EL (cell line): ENCODE data around the gene APOL2.
"Not testable (repeated sequence)": the region's sequence is repeated elsewhere in the genome, so short reads cannot be mapped to it uniquely, and the experiment has no call there.

Source experiments
- DNase-seq: peaks from one replicate; pipeline ENCODE4 v3.0.0-alpha.2; 2016

The APOL2 gene

DNA sequence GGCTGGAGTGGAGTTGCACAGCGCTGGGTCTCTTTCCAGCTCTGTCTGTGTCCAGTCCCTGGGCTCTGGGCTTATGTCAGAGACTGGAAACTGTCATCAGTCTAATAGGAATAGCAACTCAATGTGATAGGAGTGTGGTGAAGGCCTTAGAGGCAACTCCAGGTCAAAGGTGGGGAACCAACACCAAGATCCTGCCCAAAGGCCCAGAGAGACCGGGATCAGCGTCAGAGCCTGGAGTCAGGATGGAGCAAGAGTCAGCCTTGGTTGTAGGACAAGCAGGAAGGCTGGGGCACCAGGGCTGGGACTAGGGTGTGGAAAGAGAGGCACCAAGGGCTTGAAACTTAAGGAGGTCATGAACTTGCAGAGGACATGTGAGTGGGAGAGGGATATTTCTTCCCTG, 23.0 kb upstream of the APOL2 start:
- DNase-seq: not testable (repeated sequence)

DNA sequence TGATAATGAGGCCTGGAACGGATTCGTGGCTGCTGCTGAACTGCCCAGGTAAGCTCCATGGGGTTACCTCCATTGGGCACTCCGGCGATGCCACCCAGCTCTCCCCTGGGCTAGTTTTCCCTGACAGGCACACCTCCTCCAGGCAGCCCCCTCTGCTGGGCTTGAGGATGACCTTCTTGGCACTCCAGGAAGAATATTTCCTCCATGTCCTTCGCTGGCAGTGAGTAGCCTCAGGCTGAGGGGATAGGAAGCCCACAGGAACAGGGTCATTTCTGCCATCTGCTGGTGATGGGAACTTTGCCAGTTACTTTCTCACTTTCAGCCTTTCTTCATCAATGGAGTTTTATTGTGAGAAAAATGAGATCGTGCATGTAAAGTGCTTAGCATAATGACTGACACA, 22.3 kb upstream of the APOL2 start:
- DNase-seq: not testable (repeated sequence)

DNA sequence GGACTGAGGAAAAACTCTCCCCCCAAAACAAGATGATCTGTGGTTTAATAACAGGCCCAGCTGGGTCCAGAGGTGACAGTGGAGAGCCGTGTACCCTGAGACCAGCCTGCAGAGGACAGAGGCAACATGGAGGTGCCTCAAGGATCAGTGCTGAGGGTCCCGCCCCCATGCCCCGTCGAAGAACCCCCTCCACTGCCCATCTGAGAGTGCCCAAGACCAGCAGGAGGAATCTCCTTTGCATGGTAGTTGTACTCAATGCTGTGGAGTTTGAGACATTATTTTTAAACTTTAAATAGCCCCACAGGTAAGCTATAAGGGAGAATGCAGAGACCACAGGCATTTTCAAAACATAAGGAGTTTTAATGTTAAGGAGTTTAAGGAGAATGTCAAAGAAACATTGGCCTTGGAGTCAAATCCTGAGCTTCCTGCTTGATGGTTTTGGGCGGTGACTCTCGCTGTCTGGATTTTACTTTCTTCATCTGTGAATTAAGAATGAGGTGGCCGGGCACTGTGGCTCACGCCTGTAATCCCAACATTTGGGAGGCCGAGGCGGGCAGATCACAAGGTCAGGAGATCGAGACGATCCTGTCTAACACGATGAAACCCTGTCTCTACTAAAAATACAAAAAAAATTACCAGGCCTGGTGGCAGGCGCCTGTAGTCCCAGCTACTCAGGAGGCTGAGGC, 20.4 kb upstream of the APOL2 start:
- no peak for DNase-seq

DNA sequence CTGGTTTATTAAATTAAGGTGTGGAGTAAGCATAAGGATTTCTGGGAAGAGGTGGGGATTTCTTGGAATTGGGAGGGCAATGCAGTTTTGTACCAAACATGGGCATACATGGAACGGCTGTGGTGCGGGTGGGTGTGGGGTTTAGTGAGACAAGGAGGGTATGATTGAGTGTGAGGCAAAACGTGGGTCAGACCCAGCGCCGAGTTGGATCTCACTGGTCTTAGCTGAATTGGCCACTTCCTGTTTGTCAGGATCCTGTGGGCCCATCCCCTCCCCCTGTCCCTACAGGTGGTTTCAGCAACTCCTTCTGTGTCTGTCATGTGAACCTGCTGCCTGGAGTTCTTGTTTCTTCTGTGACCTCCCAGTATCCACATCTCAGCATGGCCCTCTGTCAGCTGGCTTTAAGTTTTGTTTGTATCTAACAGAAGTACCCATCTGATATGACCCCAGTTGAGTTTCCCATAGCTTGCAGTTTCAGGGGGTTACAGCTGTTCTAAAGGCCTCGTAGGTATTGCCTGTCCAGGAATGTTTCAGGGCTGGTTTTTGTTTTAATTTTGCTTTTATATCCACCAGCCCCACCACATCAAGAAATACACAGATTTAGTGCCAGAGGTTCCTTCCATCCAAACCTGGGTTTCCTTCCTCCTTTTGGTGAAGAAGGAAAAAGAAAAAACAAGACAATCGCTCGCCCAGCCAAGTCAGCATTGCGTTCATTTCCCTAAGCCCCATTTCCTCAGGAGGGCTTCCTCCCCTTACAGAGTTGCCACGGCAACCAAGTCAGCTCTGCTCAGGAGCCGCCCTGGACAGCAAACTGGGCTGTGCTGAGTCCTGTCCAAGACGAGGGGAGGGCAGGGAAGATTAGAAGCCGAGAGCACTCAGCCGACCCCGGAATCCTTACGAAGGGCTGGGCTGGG, 19.6 kb upstream of the APOL2 start:
- no peak for DNase-seq

DNA sequence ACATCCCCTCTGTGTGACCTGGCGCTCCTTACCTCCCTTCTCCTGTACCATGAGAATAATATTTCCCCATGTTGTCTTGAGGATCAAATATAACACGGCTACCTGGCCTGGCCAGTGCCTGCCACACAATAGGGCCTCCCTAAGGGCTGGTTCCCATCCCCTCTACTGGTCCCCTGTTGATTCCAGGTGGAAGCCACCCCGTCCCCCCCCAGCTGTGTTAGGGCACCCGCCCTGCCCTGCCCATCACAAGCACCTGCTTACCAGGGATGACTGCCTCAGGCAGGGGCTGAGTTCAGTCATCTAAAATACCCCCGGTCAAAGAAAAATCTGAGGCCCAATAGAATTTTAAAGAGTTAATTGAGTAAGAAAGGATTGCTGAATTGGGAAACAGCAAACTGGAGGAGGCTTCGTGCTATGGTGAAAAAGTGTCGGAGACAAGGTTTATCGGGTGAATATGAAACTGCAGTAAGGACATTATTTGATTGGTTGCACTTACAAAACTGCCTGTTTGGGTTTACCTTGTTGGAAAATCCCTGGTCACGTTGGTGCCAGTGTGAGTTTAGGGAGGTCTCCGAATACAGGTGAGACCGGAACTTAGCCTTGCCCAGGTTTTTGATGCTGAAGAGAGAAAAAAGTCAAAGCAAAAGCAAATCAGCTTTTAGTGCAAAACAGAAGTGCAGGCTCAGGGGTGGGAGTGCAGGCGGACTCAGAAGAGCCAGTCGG, 18.8 kb upstream of the APOL2 start:
- no peak for DNase-seq

DNA sequence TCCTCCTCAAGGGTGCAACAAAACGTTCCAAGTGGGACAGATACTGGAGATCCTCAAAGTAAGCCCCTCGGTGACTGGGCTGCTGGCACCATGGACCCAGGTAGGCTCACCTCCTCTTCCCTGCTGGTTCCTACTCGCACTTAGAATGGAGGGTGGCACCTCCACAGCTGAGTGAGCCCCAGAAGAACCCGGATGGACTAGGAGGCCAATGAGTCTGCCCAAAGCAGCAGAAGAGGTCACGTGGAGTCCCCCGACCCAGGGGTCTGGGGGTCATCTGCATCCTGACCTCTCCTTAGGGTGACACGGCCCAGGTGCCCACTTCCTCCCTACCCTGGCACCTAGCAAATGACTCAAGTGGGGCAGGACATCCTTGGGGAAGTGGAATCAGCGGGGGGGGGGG, 18.0 kb upstream of the APOL2 start:
- DNase-seq: no peak

DNA sequence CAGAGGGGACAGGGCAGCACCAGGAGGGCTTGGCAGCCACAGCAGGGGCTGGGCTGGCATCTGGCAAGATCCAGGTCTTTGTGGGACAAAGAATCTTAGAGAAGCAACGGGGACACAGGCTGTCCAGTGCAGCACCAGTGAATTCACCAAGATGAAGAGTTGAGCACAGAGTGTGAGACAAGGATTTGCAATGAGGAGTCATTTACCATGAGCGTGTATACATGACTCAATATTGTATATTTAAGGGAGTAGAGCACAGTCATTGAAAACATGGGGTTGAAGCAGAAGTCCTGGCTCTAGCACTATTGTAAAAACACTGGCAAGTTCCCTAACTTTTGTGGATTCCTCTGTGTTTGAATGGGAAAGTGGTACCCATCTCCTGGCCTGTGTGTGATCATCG, 17.2 kb upstream of the APOL2 start:
- no peak for DNase-seq

DNA sequence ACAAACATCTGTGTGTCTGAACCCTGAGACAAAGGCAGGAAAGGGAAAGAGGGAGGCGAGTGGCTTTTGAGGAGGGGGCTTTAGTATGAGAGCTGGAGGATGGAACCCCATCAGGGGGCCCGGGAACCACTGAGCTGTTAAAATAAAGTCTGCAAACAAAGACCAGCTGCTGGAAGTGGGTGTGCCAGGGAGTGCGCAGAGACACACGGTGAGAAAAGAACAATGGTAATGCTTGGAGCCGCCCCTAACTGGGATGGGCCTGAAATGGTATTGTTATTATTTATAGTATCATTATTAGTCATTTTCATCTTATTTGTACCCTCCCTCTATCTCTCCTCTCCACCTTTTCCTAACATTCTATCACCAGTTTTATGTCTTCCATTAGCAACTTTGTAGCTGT, 16.2 kb upstream of the APOL2 start:
- not testable (repeated sequence) for DNase-seq

DNA sequence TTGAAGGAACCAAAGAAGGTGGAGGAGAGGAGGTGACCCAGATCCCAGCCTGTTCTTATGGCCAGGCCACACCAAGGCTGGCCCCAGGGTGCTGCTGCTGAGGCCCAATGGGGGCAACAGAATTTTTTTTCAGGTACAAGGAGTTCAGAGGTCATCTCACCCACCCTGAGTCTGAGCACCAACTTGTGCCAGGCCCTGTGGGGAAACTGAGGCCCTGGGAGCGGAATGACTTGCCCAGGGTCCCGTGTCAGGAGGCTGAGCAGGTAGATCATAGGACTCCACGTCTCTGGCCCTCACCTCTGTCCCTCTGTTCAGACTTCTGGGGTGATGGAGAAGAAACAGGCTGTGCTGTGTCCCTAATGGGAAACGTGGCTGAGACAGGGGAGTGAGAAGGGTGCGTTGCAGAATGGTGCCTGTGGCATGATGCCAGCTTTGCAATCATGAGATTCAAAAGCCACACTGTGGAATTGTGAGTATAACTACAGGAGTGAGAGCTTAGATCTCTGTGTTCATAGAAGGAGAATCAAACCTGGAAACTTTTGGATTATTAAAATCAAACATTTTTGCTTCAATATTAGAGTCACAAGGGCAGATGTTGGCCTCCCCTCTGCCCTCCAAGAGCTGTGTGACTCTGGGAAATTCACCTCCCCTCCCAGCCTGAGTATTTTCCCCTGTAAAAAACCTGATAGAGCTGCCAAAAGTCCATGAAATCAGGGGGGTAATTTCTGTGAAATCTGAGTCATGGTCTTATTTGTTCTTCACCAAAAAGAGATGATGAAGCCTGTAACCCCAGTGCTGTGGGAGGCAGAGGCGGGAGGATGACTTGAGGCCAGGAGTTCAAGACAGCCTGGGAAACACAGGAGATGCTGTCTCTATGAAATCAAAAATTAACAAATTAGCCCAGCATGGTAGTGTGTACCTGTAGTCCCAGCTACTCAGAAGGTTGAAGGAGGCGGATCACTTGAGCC, 14.5 kb upstream of the APOL2 start:
- DNase-seq: no peak

DNA sequence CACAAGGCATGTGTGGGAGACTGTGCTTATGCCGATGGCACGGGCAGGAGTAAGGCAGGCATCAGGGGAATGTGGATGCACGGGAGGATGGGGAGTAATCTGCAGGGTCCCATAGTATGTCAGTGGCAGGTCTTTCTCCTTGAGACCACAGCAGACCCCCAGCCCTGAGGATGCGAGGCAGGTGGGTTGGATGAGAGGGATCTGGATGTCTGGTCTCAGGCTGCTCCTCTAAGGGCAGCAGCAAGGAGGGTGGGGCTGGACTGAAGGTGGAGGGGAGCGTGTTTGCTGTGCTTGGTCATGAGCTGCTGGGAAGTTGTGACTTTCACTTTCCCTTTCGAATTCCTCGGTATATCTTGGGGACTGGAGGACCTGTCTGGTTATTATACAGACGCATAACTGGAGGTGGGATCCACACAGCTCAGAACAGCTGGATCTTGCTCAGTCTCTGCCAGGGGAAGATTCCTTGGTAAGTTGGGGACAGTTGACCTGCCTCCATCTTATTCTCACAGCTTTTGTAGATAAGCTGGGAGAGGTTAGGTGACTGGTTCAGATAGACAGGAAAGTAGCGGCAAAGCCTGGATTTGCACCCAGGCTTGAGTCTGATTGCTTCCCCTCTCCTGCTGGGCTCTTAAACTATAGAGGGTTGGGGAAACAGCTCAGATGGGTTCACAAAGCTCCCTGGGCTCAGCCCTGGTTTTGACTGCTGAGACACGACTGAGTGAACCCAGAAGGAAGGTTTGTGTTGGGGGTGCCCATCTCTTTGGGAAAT, 13.6 kb upstream of the APOL2 start, which contains the start of gene APOL1:
APOL1 (plus strand) TSS at position 380 of the 769 bp plus-strand sequence. CDS start 1,823 bp downstream, outside the sequence.
- peak; percentile 46 for DNase-seq

DNA sequence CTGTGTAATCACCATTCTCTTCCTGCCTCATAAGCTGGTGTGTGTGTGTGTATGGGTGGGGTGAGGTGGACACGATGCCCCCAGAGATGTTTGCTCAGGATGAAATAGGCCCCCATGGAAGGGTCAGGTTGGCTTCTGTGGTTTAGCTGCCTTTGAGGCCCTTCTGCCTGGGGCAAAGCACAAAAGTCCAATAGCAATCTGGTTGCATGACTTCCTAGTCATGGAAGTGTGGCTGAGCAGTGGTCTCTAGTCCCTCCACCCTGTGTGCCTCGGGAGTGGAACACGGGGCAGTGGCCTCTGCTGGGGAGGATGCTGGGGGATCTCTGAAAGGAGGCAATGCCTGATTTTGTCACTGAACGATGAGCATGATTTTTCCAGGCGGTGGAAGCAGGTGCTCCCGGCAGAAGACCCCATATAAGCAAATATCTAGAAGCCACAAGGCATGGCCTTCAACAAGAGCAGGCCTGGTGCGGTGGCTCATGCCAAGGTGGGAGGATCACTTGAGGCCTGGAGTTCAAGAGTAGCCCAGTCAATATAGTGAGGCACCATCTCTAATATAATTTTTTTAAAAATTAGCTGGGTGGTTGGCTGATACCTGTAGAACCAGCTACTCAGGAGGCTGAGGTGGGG, 12.8 kb upstream of the APOL2 start:
- DNase-seq: not testable (repeated sequence)

DNA sequence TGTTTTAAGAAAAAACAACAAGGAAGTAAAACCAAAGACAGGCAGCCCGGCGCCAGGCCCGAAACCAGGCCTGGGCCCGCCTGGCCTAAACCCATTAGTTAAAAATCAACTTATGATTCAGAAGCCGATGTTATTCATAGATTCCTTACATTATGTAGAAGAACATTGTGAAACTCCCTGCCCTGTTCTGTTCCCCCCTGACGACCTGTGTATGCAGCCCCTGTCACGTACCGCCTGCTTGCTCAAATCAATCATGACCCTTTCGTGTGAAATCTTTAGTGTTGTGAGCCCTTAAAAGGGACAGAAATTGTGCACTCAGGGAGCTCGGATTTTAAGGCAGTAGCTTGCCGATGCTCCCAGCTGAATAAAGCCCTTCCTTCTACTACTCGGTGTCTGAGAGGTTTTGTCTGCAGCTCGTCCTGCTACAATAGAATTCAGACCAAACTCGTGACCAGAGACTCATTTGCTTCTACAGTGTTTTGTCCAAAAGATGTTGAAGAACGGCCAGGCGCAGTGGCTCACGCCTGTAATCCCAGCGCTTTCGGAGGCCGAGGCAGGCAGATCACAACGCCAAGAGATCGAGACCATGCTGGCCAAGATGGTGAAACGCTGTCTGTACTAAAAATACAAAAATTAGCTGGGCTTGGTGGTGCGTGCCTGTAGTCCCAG, 11.1 kb upstream of the APOL2 start:
- not testable (repeated sequence) for DNase-seq

DNA sequence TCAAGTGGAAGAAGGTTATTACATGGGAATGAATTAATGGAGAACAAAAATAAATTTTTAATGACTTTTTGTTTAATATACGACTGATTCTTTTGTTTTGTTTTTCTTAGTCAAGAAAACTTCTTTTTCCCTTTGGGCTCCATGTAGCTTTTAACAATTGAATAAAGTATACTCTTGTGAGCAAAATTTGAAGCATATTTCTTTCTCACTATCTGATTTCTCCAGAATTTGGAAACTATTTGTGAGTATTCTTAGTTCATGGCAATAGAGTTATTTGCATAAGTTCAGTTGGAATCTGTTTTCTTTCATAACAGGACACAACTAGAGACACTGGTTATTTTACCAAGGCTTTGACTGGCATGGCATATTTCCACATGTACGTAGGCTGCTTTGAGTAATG, 9.8 kb upstream of the APOL2 start:
- no peak for DNase-seq

DNA sequence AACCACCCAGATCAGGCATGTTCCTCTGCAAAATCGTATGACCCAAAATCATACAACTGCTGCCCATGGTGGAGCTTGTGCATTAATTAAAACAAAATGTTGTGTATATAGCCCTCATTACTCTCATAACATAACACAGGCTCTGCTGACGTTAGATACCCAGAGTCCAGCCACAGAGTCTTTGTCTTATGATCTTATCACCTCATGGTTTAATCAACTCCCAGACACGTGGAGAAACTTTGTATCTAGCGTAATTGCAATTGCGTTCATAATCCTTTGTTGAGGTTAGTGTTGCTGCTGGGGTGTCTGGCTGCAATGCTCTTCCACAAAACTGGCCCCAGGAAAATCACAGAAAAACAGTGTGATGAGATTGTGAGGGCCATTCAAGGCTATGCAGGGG, 8.6 kb upstream of the APOL2 start:
- no peak for DNase-seq

DNA sequence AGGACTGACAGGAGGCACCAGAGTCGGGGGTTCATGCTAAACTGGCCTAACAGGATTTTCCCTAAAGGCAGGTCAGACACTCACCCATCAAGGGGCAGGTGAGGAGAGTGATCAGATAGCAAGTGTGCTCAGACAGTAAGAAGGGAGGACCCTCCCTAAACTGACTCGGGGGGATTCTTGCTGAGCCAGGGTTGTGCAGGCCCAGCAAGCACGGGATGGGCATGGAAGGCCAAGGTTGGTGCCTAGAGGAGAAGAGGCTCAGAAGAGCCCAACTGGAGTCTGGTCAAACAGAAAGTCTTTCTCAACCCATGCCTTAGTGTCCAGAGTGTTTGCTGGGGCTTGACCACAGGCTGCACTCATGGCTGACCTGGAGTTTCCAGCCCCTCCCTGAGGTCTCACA, 7.4 kb upstream of the APOL2 start:
- no peak for DNase-seq

DNA sequence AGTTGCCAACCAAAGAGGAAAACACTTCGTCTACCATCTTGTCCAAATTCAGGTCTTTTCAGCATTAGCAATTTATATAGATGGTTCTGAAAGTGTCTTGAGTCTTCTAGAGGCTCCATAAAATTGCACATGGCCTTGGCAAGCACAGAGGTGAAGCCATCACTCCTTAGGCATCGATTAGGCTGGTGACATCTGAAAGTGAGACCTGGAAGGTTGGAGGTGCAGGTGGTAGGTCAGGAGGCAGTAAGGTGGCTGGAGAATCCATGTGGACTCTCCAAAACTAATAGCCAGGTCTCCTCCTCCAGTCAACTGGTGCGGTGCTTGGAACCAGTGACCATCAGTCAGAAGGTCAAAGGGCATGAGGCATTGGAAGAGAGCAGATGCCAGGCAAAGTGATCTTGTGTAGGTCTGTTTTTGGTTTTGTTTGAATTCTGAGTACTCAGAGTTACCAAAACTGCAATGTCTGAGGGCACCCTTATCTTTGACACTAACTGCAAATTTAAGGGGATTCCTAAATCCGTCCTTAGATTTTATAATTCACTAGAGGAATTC, 6.6 kb upstream of the APOL2 start:
- DNase-seq: no peak

DNA sequence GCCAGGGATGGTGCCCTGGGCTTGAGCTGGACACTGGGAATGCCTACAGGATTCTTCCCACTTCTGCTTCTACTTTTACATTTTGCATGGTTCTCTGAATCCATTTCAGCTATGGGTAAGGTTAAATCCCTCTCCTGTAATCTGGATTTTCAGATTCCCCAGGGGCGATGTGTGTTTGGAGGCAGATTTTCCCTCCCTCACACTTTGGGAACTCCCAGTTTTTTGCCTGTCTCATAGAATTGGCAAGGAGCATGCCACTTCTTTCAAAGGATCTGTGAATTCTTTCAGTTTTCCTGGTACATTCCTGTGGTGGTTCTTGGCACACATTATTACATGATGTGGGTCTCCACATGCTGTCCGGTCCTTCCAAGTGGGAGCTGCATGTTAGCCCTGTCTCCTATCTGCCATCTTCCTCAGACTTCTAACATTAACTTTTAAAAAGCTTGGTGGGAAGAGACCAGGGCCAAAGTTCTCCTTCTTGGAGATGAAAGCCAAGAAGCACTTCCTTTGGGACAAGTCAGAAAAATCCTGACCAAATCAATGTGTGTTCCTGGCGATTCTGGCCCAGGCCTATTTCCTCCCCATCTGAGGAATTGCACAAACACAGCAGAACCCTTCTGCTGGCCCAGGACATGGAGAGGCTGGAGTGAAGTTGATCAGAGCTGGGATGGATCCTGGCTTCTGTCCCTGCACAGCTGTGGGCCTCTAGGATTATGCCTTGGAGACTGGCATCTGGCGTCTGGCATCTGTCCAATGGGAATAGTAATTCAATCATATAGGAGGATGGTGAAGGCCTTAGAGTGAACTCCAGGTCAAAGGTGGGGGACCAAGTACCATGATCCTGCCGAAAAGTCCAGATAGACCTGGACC, 5.4 kb upstream of the APOL2 start:
- peak; percentile 61 for DNase-seq

DNA sequence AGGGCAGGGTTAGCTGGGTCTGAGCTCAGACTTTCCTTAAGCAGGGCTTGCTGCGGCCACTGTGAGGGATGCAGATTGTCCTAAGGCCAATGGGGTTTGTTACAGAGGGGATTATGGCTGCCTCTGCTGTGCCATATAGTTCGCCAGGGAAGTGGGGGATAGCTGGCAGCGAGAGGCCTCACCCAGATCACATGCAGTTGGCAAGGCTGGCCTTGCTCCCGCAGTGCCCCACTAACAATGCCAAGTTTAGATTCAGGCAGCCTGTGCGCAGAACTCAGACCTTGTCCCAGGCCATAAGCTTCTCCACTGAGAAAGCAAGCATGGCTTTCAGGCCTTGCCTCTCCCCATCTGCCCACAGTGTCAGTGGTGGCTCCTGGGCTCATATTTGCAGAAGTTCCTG, 4.7 kb upstream of the APOL2 start:
- no peak for DNase-seq

DNA sequence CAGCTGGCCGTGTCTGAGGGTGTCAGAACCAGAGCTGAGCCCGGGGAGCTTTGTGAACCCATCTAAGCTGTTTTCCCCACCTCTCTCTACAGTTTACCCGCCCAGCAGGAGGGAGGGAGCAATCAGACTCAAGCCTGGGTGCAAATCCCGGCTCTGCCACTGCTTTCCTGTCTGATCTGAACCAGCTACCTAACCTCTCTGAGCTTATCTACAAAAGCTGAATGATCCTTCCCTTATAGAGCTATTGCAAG, 252 bp downstream of the APOL2 start:
- DNase-seq: no peak
